HepG2 (cell line): Measurements from ENCODE around the gene EP300. TPM values are rescaled to one million over a fixed set of nuclear protein-coding genes. Genes with fewer than 3 reads are reported as not detected.

Experiments
- FOXO1 ChIP-seq: sonication (generic); formaldehyde crosslinking; IDR thresholded peaks from 2 replicates; pipeline ENCODE4 v1.4.0; 2020; ENCODE audit warnings: missing genetic modification reagents
- HNF1A ChIP-seq, 2 experiments: sonication (generic) in 1 of 2; formaldehyde crosslinking in 1 of 2; IDR thresholded peaks; 2 replicates each; pipeline versions ENCODE4 v1.4.0 to v1.6.1; 2016 to 2020; ENCODE audit warnings: borderline replicate concordance in 1 of 2, low read depth in 1 of 2, mild to moderate bottlenecking in 1 of 2, missing genetic modification reagents in 1 of 2
- KDM5B ChIP-seq: sonication (generic); formaldehyde crosslinking; IDR thresholded peaks from 2 replicates; pipeline ENCODE4 v1.4.0; 2020; ENCODE audit warnings: missing genetic modification reagents, mild to moderate bottlenecking, borderline replicate concordance
- MTA3 ChIP-seq: sonication (generic); formaldehyde crosslinking; IDR thresholded peaks from 2 replicates; pipeline ENCODE4 v1.4.0; 2020; ENCODE audit warnings: missing genetic modification reagents
- MXI1 ChIP-seq: IDR thresholded peaks from 3 replicates; pipeline ENCODE4 v1.6.1; 2012; ENCODE audit warnings: low read depth, low read length, inconsistent platforms, borderline replicate concordance
- PAXIP1 ChIP-seq: sonication (generic); formaldehyde crosslinking; conservative IDR thresholded peaks from 2 replicates; pipeline ENCODE4 v1.4.0; 2020; ENCODE audit warnings: mild to moderate bottlenecking, missing genetic modification reagents, moderate library complexity
- RAD51 ChIP-seq: fragments of 450-650 bp; IDR thresholded peaks from 2 replicates; pipeline ENCODE4 v1.6.1; 2016; ENCODE audit warnings: borderline replicate concordance
- SPEN ChIP-seq: sonication (generic); formaldehyde crosslinking; IDR thresholded peaks from 2 replicates; pipeline ENCODE4 v1.5.1; 2020; ENCODE audit warnings: low read depth, mild to moderate bottlenecking, missing genetic modification reagents
- SRSF1 ChIP-seq: fragments of 200-400 bp; formaldehyde crosslinking; optimal IDR thresholded peaks from 2 replicates; pipeline ENCODE3; 2017; ENCODE audit warnings: mild to moderate bottlenecking, low read depth, low read length, moderate library complexity
- TFDP1 ChIP-seq: IDR thresholded peaks from 2 replicates; pipeline ENCODE4 v1.6.1; 2016; ENCODE audit warnings: missing compliant biosample characterization, missing genetic modification reagents, borderline replicate concordance
- ZNF17 ChIP-seq: sonication (generic); formaldehyde crosslinking; IDR thresholded peaks from 2 replicates; pipeline ENCODE4 v1.5.0; 2020; ENCODE audit warnings: mild to moderate bottlenecking, missing genetic modification reagents
- ZNF343 ChIP-seq: sonication (generic); formaldehyde crosslinking; IDR thresholded peaks from 2 replicates; pipeline ENCODE4 v1.4.0; 2020; ENCODE audit warnings: mild to moderate bottlenecking, missing genetic modification reagents
- ZNF430 ChIP-seq: sonication (generic); formaldehyde crosslinking; IDR thresholded peaks from 2 replicates; pipeline ENCODE4 v1.9.0; 2021; ENCODE audit warnings: mild to moderate bottlenecking, missing genetic modification reagents
- ZNF484 ChIP-seq: sonication (generic); formaldehyde crosslinking; IDR thresholded peaks from 2 replicates; pipeline ENCODE4 v1.5.1; 2020; ENCODE audit warnings: mild to moderate bottlenecking, low read depth, missing genetic modification reagents, borderline replicate concordance
- ZNF563 ChIP-seq: sonication (generic); formaldehyde crosslinking; IDR thresholded peaks from 2 replicates; pipeline ENCODE4 v1.8.0; 2022; ENCODE audit warnings: mild to moderate bottlenecking, moderate library complexity, missing genetic modification reagents
- ZNF770 ChIP-seq: sonication (generic); formaldehyde crosslinking; IDR thresholded peaks from 2 replicates; pipeline ENCODE4 v1.5.0; 2020; ENCODE audit warnings: mild to moderate bottlenecking, missing genetic modification reagents
- polyA plus RNA-seq, 8 experiments: library from polyadenylated mRNA; depleted of rRNA in 3 of 8; stranded (reverse) in 7 of 8; unstranded in 1 of 8; fragments of >200 nt; fragmentation: Illumina TruSeq in 4 of 8; extraction: Trizol in 4 of 8; gene quantifications; 2 replicates each; pipeline versions ENCODE4 v1.2.1 to v1.2.3, GENCODE V29; 2011 to 2016; ENCODE audit warnings: low read depth in 4 of 8, missing spikeins in 1 of 8, mixed read lengths in 1 of 8; ENCODE audit not compliant: insufficient read depth in 1 of 8
- total RNA-seq, 5 experiments: library from RNA; depleted of rRNA; stranded (reverse); fragments of >200 nt; fragmentation: Illumina TruSeq; extraction: Trizol; gene quantifications; 2 replicates each; pipeline ENCODE4 v1.2.3, GENCODE V29; 2016; ENCODE audit warnings: low read depth in 1 of 5

EP300 gene
- total and polyA plus RNA-seq, 2 of the 13 experiments (the other 11 are each of a cell fraction or from before 2014, with no cell fraction given): 13.6 to 14.9 TPM

- TF ChIP-seq HNF1A (IDR thresholded peaks at IDR 0.05; ENCODE audit: low read depth): no peak
- 0 out of 2 replicates have a peak, but pooled peaks have one; percentile 33 for TF ChIP-seq HNF1A (CRISPR knock-in tag; IDR thresholded peaks at IDR 0.05; ENCODE audit: borderline replicate concordance)
- peak; percentile 18 for TF ChIP-seq SRSF1
- TF ChIP-seq ZNF17 (CRISPR knock-in tag): no peak
- peak; percentile 31; the same call in 1 of the 2 replicates for TF ChIP-seq ZNF343 (CRISPR knock-in tag)
- no peak for TF ChIP-seq MTA3
- peak; percentile 52; the same call in 1 of the 2 replicates for TF ChIP-seq KDM5B (CRISPR knock-in tag)
- peak; percentile 85; the same call in 1 of the 2 replicates for TF ChIP-seq TFDP1 (CRISPR knock-in tag)
- no peak for TF ChIP-seq ZNF484
- 0 out of 2 replicates have a peak, but pooled peaks have one; percentile 6 for TF ChIP-seq ZNF770 (CRISPR knock-in tag)
- TF ChIP-seq MXI1: peak; percentile 65; the same call in 1 of the 3 replicates
- peak; percentile 86 for TF ChIP-seq RAD51
- 0 out of 2 replicates have a peak, but pooled peaks have one; percentile 27 for TF ChIP-seq PAXIP1 (CRISPR knock-in tag)
- TF ChIP-seq FOXO1 (CRISPR knock-in tag): no peak
- 0 out of 2 replicates have a peak, but pooled peaks have one; percentile 18 for TF ChIP-seq SPEN (CRISPR knock-in tag)
- peak; percentile 79; the same call in 1 of the 2 replicates for TF ChIP-seq ZNF430
- peak; percentile 87 for TF ChIP-seq ZNF563 (CRISPR knock-in tag)
Observed at GRCh38 chr22:41197038-41197972, 104.9 kb downstream of the EP300 start (continued).
